ENCODE data around the gene TMEM143.
"Not testable (repeated sequence)": the region's sequence is repeated elsewhere in the genome, so short reads cannot be mapped to it uniquely, and the experiment has no call there.

TMEM143 gene

DNA sequence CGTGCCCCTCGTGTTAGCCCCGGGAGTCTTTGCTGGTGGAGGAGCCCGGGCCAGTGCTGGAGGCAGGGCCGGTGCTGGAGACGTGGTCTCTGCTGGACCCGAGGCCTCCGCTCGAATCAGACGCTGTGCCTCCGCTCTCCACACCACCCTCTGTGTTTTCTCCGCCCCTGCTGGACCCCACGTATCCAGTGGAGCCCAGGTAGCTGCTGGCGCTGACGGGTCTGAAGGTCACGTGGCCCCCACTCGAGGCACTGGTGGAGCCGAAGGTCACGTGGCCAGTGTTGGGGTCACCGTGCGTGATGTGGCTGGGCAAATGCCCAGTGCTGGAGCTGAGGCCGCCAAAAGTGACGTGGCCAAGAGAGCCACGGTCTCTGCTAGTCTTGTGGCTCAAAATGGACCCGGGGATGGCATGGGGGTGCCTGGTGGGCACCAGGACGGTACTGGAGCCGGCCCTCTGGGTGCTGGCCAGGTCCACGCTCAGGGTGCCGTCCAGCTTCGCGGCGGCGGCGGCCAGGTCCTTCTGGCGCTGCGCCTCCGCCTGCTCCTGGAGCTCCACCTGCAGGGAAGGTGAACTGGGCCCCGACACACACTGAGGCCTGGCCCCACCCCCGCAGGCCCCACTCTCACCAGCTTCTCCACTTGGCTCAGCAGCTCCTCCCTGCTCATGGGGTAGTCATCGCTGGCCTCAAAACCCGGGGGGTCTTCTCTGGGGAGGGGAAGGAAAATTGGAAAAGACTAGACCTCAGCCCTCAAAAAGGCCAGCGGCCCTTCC is 66.6 kb downstream of the TMEM143 start:
- DNase-seq (ENCODE audit: low read depth, low spot score), result no peak

DNA sequence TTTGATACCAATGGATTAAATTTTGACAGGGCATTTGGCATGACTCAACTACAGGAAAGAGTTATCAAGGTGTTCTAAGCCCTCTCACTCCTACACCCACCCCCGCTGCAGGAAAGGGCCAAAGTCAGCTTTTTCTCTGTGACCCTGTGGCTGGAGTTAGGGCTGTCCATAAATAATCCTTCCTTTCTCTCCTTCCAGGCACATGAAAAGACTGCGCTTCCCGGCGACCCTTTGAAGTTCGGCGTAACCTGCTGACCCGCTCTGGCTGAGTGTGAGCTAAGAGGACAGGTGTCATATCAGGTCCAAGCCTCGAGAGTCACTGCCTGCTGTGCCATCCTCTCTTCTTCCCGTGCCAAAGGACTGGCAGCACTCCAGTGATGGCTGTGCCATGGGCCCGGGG is 68.3 kb downstream of the TMEM143 start:
- no peak for DNase-seq (ENCODE audit: low read depth, low spot score)

DNA sequence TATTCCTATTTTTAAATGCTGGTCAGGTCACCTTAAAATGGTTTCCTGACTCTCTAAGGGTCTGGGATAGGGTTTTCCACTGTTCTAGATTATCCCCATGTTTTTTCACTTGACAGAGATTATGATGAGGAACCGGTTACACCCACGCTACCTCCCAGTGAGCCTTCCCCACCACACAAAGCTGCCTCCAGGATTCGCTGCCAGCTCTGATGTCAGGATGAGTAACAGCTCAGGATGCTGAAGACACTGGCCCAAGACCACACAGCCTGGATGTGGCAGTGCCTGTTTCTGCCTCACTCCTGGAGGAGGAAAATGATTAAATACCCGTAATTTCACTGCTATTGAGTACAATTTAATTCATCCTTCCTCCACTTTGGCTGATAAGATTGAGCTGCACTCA is 70.9 kb downstream of the TMEM143 start:
- no peak for DNase-seq (ENCODE audit: low read depth, low spot score)

- DNase-seq (ENCODE audit: low read depth, low spot score), result not testable (repeated sequence)
These were observed 72.3 kb downstream of the TMEM143 start for GRCh38 chr19:48291489-48291815.

GRCh38 chr19:48290771-48291488 is 72.8 kb downstream of the TMEM143 start:
- no peak for DNase-seq (ENCODE audit: low read depth, low spot score)

DNA sequence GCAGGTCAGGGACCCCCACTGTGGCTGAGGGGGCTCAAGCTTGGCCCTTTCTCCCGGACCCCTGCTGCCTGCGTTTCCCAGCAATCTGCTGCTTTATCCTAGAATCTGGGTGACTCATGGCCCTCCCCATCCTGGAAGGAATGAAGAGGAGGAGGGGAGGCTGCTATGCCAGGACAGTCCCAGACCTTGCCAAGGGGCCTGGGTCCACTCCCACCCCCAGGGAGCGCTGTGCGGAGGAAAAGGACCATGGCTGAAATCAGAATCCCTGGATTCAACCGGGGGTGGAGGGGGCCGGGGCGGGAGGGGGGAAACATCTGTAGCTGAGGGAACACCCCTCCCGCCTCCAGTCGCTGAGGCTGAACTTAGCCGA is 73.4 kb downstream of the TMEM143 start:
- peak; percentile 84 for DNase-seq (ENCODE audit: low read depth, low spot score)

DNA sequence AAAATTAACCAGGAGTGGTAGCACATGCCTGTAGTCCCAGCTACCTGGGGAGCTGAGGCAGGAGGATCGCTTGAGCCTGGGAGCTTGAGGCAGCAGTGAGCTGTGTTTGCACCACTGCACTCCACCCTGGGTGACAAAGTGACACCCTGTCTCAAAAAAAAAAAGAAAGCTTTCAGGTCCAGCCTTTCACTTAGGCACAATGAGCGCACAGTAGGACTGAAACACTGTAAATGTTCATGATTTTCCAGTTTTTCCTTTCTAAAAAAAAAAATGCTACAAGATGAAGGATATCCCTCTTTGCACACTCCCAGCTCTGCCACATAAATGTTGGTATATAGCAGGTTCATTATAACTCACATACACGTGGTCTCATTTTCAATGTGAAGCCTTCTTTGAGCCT is 76.0 kb downstream of the TMEM143 start:
- DNase-seq (ENCODE audit: low read depth, low spot score), result no peak

DNA sequence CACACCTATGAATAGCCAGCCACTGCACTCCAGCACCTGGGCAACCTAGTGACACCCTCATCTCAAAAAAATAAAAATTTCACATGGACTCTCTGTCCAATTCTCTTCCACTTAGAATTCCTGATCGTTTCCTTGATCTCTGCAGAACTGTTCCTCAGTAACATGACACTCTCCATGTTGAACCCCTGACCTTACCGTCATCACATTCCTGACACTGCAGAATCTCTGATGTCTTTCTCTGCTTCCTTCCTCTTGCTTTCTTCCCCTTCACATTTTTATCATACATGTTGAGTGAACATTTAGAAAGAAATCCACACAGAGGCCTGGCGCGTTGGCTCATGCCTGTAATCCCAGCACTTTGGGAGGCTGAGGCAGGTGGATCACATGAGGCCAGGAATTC is 78.8 kb downstream of the TMEM143 start:
- DNase-seq (ENCODE audit: low read depth, low spot score), result no peak

- DNase-seq (ENCODE audit: low read depth, low spot score), result no peak
These were observed 79.8 kb downstream of the TMEM143 start for GRCh38 chr19:48283908-48284307.

Data from smooth muscle cell of the brain vasculature (primary cell).